Measurements from ENCODE around the gene ZNF775.

Gene ZNF775

GRCh38 chr7:150401424-150401790, 22.3 kb downstream of the ZNF775 start:
- DNase-seq (ENCODE audit: low spot score) = no peak

GRCh38 chr7:150401861-150402631, 22.9 kb downstream of the ZNF775 start:
- no peak for DNase-seq (ENCODE audit: low spot score)

GRCh38 chr7:150402671-150403321, 23.7 kb downstream of the ZNF775 start:
- no peak for DNase-seq (ENCODE audit: low spot score)

DNA sequence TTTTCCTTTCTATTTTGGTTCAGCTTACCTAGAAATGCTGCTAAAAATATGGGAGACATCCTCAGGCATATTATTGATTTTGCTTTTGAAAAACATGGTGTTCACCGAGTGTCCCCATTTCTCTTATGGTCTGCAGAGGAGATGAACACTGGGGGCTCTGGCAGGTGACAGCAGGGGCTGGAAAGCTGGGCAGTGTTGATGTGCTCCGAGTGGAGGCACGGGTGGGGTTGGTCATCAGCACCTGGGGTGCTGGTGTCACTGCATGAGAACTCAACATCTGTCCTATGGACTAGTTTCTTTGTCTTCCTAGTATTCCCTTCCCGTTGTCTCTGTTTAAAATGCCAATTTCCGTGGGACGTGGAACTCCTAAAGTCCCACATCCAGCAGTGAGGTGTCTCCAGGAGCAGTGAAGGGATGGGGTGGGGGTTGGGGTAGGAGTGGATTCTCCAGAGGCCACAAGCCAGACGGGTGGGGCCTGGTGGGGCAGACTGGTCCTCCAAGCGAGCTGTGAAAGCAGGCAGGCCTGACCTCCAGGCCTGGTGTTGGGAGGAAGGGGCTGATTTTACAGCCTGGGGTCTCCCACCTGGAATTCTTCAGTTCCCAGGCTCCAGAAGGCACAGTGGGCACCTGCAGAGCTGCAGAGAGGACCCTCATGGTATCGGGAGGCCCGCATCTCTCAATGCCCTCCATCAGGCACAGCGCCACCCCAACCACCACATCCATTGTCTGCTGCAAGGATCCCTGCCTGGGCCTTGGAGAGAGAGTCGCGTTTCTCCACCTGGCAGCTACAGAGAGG, 24.4 kb downstream of the ZNF775 start:
- DNase-seq (ENCODE audit: low spot score) = no peak

GRCh38 chr7:150404172-150404804, 25.2 kb downstream of the ZNF775 start:
- no peak for DNase-seq (ENCODE audit: low spot score)

- peak; percentile 82 for DNase-seq (ENCODE audit: low spot score)
Observed at GRCh38 chr7:150404805-150405583, 25.9 kb downstream of the ZNF775 start.

DNA sequence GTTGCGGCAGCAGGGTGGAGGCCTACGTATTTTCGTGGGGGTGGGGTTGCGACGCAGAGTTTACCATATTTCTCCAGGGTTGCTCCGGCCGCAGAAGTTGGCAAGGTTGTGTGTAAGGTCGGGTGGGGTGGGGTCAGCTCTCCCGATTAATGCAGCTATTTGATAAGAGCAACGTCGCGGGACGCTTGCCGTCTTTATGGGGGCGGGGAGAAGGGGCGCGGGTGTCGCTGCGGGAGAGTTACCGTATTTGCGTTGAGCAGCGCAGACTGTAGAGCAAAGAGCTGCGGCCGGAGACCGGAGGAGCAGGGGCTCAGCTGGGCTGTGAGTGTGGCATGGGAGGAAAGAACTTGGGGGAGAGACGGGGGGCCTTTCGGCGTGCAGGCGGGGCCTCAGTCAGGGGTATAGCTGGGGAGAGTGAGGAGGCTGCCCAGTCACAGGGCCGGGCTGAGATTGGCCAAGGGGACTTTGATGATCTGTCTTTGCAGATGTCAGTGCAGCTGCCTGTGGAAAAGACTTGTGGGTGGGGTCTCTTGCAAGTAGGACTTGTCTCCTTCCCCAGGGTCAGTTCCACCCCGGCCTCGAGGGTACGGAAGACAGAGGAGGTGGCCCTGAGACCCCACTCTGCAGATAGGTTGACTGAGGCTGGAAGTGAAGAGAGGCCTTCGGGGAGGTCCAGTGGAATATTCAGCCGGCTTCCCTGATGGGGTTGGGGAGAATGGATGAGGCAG, 26.6 kb downstream of the ZNF775 start:
- peak; percentile 42 for DNase-seq (ENCODE audit: low spot score)

DNA sequence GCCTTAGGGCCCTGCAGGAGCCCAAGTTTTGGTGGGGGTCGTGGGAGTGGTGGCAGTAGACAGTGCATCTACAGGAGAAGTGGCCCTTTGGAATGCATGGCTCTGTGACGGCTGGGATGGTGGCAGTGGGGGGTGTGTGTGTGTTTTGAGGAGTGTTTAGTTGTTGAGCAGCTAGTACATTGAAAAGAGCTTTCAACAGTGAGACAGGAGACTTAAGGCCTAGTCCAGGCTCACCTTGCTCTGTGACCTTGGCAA, 27.1 kb downstream of the ZNF775 start:
- peak; percentile 28 for DNase-seq (ENCODE audit: low spot score)

GRCh38 chr7:150406567-150407421, 27.7 kb downstream of the ZNF775 start:
- DNase-seq (ENCODE audit: low spot score) = no peak

DNA sequence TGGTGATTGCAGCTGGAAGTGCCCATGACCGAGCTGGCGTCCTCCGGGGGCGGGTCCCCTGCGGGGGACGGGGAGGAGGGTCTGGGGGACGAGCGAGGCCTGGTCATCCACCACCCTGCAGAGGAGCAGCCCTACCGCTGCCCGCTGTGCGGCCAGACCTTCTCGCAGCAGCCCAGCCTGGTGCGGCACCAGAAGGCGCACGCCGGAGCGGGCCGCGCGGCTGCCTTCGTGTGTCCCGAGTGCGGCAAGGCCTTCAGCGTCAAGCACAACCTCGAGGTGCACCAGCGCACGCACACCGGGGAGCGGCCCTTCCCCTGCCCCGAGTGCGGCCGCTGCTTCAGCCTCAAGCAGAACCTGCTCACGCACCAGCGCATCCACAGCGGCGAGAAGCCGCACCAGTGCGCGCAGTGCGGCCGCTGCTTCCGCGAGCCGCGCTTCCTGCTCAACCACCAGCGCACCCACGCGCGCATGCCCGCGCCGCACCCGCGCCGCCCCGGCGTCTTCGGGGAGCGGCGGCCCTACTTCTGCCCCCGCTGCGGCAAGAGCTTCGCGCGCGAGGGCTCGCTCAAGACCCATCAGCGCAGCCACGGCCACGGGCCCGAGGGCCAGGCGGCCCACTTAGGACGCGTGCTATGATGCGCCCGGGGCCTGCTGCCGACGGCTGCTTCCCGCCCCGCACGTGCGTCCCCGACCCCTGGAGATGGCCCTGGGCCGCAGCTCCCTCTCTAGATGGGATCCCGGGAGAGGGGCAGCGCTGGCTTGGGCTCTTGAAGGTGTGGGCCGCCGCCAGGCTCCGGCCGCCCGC, 28.7 kb downstream of the ZNF775 start:
- no peak for DNase-seq (ENCODE audit: low spot score)

GRCh38 chr7:150408393-150409299, 29.5 kb downstream of the ZNF775 start:
- no peak for DNase-seq (ENCODE audit: low spot score)

DNA sequence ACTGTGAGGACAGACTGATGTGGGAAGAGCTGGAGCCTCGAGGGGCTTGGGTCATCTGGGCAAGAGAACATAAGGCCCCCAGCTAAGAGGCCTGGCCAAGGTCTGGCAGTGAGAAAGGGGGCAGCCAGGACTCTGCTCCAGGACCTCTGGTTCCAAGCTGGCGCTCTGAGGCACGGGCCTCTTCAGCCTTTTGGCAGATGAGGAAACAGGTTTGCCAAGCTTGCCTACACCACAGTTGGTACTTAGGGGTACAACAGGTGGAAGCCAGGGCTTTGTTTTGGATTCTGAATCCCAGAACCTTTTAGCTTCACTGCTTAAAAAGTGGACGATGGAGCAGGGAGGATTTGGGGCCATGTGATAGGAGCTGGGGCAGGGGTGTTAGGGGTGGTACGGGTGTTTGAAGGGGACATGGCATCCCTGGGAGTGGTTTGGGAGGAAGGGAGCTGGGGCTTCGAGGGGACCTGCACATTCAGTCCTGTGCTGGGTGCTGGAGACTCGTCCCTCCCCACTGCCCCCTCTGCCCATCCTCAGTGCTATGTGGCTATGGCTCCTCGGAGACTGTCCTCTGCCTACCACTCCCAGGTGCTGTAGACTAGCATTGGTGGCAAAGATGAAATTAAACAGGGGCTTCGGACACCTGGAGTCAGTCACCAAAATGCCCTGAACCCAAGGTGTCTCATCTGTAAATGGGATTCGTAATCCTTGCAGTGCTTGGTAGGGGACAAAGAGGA, 30.3 kb downstream of the ZNF775 start:
- no peak for DNase-seq (ENCODE audit: low spot score)

GRCh38 chr7:150410131-150410530, 31.0 kb downstream of the ZNF775 start:
- DNase-seq (ENCODE audit: low spot score) = no peak

- no peak for DNase-seq (ENCODE audit: low spot score)
Observed at GRCh38 chr7:150410680-150411346, 31.7 kb downstream of the ZNF775 start.

DNA sequence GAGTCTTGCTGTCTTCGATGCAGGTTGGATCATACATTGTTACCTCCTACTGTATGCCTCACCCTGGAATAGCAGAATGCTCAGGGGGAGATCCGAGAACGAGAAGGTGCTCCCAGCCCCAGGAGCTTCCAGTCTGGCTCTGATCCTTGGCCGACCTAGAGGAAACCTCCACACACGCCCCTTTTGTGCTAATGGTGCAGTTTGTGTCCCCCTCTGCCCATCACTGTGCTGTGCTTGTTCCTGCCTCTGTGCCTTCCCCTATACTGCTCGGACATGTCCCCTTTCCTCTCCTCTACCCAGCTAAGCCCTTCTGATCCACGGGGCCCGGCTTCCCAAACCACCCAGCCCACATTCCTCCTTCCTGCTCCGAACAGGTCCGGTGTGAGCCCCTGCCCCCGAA, 32.5 kb downstream of the ZNF775 start:
- DNase-seq (ENCODE audit: low spot score) = no peak

DNA sequence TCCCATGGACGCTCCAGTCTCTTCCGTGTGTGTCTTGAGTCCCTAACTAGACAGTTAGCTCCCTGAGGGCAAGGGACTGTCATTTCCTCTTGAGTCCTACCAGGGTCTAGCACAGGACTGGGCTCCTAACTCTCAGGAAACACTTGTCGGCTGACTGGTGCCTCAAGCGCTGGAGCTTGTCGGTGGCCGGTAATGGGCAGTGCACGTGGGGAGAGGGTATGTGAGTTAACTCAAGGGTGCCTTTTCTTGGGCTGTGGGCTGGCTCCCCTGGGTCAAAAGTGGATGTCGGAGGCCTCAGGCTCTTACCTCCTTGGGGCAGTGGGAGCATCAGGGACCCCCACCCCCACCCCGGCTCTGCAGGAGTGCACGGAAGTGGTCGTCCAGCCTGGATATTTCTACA, 32.9 kb downstream of the ZNF775 start:
- DNase-seq (ENCODE audit: low spot score) = no peak

Data from cerebellar cortex (tissue), 1 donor.